ENCODE measurements around the gene EEF1AKMT3.

The EEF1AKMT3 gene

GRCh38 chr12:57782243-57782607 is 9.8 kb downstream of the EEF1AKMT3 start:
- in situ Hi-C loops (cut with MboI; ENCODE audit: low sequenced_read_pairs), result no loop called here

- in situ Hi-C loops (cut with MboI; ENCODE audit: low sequenced_read_pairs), result no loop called here
Observed at GRCh38 chr12:57782608-57783465, 10.4 kb downstream of the EEF1AKMT3 start, which contains the start of gene TSFM. Gene TSFM, plus strand, starts transcription at chr12:57782787. Its CDS starts 15 bp downstream, at chr12:57782802.

- in situ Hi-C loops (cut with MboI; ENCODE audit: low sequenced_read_pairs), result no loop called here
Observed at GRCh38 chr12:57783466-57783801, 11.0 kb downstream of the EEF1AKMT3 start.

- in situ Hi-C loops (cut with MboI; ENCODE audit: low sequenced_read_pairs), result no loop called here
Observed at GRCh38 chr12:57783861-57784260, 11.4 kb downstream of the EEF1AKMT3 start.

- in situ Hi-C loops (cut with MboI; ENCODE audit: low sequenced_read_pairs), result no loop called here
Observed at GRCh38 chr12:57793920-57794319, 21.5 kb downstream of the EEF1AKMT3 start.

- in situ Hi-C loops (cut with MboI; ENCODE audit: low sequenced_read_pairs), result no loop called here
Observed at GRCh38 chr12:57795354-57795753, 22.9 kb downstream of the EEF1AKMT3 start.

GRCh38 chr12:57796996-57797395 is 24.6 kb downstream of the EEF1AKMT3 start:
- in situ Hi-C loops (cut with MboI; ENCODE audit: low sequenced_read_pairs), result no loop called here

GRCh38 chr12:57797933-57798332 is 25.5 kb downstream of the EEF1AKMT3 start:
- in situ Hi-C loops (cut with MboI; ENCODE audit: low sequenced_read_pairs), result no loop called here

- in situ Hi-C loops (cut with MboI; ENCODE audit: low sequenced_read_pairs), result no loop called here
Observed at GRCh38 chr12:57800965-57801364, 28.6 kb downstream of the EEF1AKMT3 start.

- in situ Hi-C loops (cut with MboI; ENCODE audit: low sequenced_read_pairs), result no loop called here
Observed at GRCh38 chr12:57802607-57803006, 30.2 kb downstream of the EEF1AKMT3 start.

GRCh38 chr12:57803319-57803893 is 31.0 kb downstream of the EEF1AKMT3 start:
- in situ Hi-C loops (cut with MboI; ENCODE audit: low sequenced_read_pairs), result no loop called here

- in situ Hi-C loops (cut with MboI; ENCODE audit: low sequenced_read_pairs), result no loop called here
Observed at GRCh38 chr12:57806677-57807076, 34.3 kb downstream of the EEF1AKMT3 start.

- in situ Hi-C loops (cut with MboI; ENCODE audit: low sequenced_read_pairs), result no loop called here
Observed at GRCh38 chr12:57807285-57807684, 34.9 kb downstream of the EEF1AKMT3 start.

GRCh38 chr12:57808351-57808750 is 35.9 kb downstream of the EEF1AKMT3 start:
- in situ Hi-C loops (cut with MboI; ENCODE audit: low sequenced_read_pairs), result no loop called here

- in situ Hi-C loops (cut with MboI; ENCODE audit: low sequenced_read_pairs), result no loop called here
Observed at GRCh38 chr12:57809425-57809824, 37.0 kb downstream of the EEF1AKMT3 start.

GRCh38 chr12:57810450-57810849 is 38.0 kb downstream of the EEF1AKMT3 start:
- in situ Hi-C loops (cut with MboI; ENCODE audit: low sequenced_read_pairs), result no loop called here

GRCh38 chr12:57811028-57811755 is 38.8 kb downstream of the EEF1AKMT3 start:
- in situ Hi-C loops (cut with MboI; ENCODE audit: low sequenced_read_pairs), result no loop called here

GRCh38 chr12:57813111-57813970 is 40.9 kb downstream of the EEF1AKMT3 start:
- in situ Hi-C loops (cut with MboI; ENCODE audit: low sequenced_read_pairs), result no loop called here

GRCh38 chr12:57813971-57814772 is 41.8 kb downstream of the EEF1AKMT3 start:
- in situ Hi-C loops (cut with MboI; ENCODE audit: low sequenced_read_pairs), result no loop called here
